Activated CD8-positive, alpha-beta memory T cell treated with anti-CD3 and anti-CD28 coated beads, Interleukin-2, amount 10 ng/mL, durations not matched to agents 7 days and 5 days (primary cell): Measurements from ENCODE around the gene ARL15. TPM values are rescaled to one million over a fixed set of nuclear protein-coding genes. Genes with fewer than 3 reads are reported as not detected.

Experiments used
- ATAC-seq: fragments of 150-1000 bp; cut with Tn5 transposase; one replicate; pipeline ENCODE4 v1.10.0; 2021; ENCODE audit warnings: moderate library complexity
- CTCF ChIA-PET: fragments of 350-600 bp; sonication (Branson Sonifier 250); formaldehyde crosslinking; loops from one replicate; lab custom pipeline; 2021; ENCODE audit warnings: antibody characterized with exemption; lab: Charles Lee
- DNase-seq: peaks from one replicate; pipeline ENCODE4 v3.0.0-alpha.2; 2020
- H3K27ac Mint-ChIP-seq: one replicate; pipeline ENCODE4 v1.8.0; 2021; ENCODE audit warnings: mild to moderate bottlenecking, mixed read lengths
- H3K27me3 Mint-ChIP-seq: one replicate; pipeline ENCODE4 v1.8.0; 2021; ENCODE audit warnings: mixed read lengths
- H3K36me3 Mint-ChIP-seq: one replicate; pipeline ENCODE4 v1.8.0; 2021; ENCODE audit warnings: mild to moderate bottlenecking, mixed read lengths
- H3K4me1 Mint-ChIP-seq: one replicate; pipeline ENCODE4 v1.8.0; 2021; ENCODE audit warnings: mixed read lengths
- H3K4me3 Mint-ChIP-seq: one replicate; pipeline ENCODE4 v1.8.0; 2021; ENCODE audit warnings: mild to moderate bottlenecking, moderate library complexity, mixed read lengths
- H3K9me3 Mint-ChIP-seq: one replicate; pipeline ENCODE4 v1.8.0; 2022; ENCODE audit warnings: low read depth, mixed read lengths
- total RNA-seq, 2 experiments: library from RNA; stranded (reverse); gene quantifications; one replicate each; pipeline ENCODE4 v1.2.3, GENCODE V29; 2021

The ARL15 gene
- total RNA-seq, 2 experiments from 2014 or later: 10.6 to 12.6 TPM

- CTCF ChIA-PET: no interaction called here
- Mint-ChIP-seq H3K4me3 (no peak overlapping the region), H3K4me1 (peaks cover under 1% of the 10 kb centered on the region), H3K27ac (no peak overlapping the region), H3K9me3 (no peaks in the 10 kb centered on the region), H3K27me3 (no peaks in the 10 kb centered on the region), H3K36me3 (no peaks in the 10 kb centered on the region)
- ATAC-seq (no peak), DNase-seq (no peak)
Observed at GRCh38 chr5:54272746-54273145, 37.6 kb downstream of the ARL15 start.

DNA sequence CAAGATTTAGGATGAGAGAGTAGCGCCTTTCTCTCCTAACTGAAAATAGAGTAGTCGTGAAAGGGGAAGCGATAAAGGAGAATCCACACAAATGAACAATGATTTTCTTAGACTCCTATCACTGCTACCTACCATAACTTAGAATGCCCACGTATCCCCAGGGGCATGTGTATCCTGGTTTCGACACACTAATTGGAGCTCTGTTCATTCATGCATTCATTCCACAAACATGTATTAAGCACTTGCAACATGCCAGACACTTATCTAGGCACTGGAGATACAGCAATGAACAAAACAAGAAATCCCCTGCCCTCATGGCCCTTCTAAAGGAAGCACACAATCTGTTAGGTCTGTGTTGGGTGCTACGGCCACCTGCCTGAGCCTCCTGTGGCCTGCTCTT, 40.0 kb downstream of the ARL15 start:
- Mint-ChIP-seq H3K36me3 (no peaks in the 10 kb centered on the region), H3K27ac (no peak overlapping the region), H3K9me3 (no peaks in the 10 kb centered on the region), H3K4me1 (no peaks in the 10 kb centered on the region), H3K4me3 (no peak overlapping the region), H3K27me3 (no peaks in the 10 kb centered on the region)
- ATAC-seq (no peak), DNase-seq (no peak)
- CTCF ChIA-PET: interaction anchor here (1.1 kb wide), 1 partner anchor 597 kb away, joined by 3 read pairs; no protein-coding TSS in a partner anchor

DNA sequence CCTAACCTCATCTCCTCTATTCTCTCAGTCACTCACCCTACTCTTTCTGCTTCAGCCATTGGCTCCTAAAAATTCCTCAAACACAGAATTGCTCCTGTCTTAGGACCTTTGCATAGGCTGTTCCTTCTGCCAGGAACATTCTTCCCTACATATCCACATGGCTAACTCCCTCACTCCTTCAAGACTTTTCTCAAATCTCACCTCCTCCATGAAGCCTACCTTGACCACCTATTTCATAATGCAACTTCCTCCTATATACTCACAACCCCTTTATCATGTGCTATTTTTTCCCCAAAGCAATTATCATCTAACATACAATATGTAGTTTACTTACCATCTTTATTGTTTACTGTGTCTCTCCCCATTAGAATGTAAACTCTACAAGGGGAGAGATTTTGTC, 45.8 kb downstream of the ARL15 start:
- H3K27ac Mint-ChIP-seq: no peak overlapping the region
- H3K27me3 Mint-ChIP-seq: no peaks in the 10 kb centered on the region
- H3K36me3 Mint-ChIP-seq: no peaks in the 10 kb centered on the region
- ATAC-seq (no peak), DNase-seq (no peak)
- no peak overlapping the region for H3K4me3 Mint-ChIP-seq
- no peaks in the 10 kb centered on the region for H3K4me1 Mint-ChIP-seq
- CTCF ChIA-PET: no interaction called here
- H3K9me3 Mint-ChIP-seq: no peaks in the 10 kb centered on the region

- no peak overlapping the region for H3K27ac Mint-ChIP-seq
- no peaks in the 10 kb centered on the region for H3K9me3 Mint-ChIP-seq
- no peaks in the 10 kb centered on the region for H3K4me1 Mint-ChIP-seq
- CTCF ChIA-PET: no interaction called here
- H3K27me3 Mint-ChIP-seq: no peaks in the 10 kb centered on the region
- DNase-seq: no peak
- ATAC-seq: no peak
- no peak overlapping the region for H3K4me3 Mint-ChIP-seq
- H3K36me3 Mint-ChIP-seq: no peaks in the 10 kb centered on the region
Observed at GRCh38 chr5:54263447-54263846, 46.9 kb downstream of the ARL15 start.

DNA sequence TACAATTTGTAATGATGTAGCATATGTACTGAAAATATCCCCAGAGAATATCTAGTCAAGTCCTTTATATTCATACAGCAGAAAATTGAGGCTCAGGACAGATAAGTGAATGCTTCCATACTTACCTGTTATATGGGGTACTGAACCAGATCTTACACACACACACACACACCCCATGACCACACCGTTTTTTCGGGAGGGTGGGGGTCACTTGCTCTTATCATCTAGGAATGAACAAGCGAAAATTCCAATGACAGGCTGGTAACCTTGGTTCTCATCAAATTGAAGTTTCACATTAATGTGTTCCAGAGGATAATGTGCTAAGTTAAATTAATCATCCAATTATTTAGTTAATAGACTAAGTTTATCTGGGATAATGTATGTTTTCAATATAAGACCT, 48.8 kb downstream of the ARL15 start:
- Mint-ChIP-seq H3K9me3 (no peaks in the 10 kb centered on the region), H3K36me3 (no peaks in the 10 kb centered on the region), H3K4me1 (peaks cover 9% of the 10 kb centered on the region), H3K27me3 (no peaks in the 10 kb centered on the region), H3K27ac (no peak overlapping the region), H3K4me3 (no peak overlapping the region)
- DNase-seq (no peak), ATAC-seq (no peak)
- CTCF ChIA-PET: no interaction called here

GRCh38 chr5:54259981-54260380, 50.4 kb downstream of the ARL15 start:
- H3K27me3 Mint-ChIP-seq: no peaks in the 10 kb centered on the region
- H3K4me1 Mint-ChIP-seq: peaks cover 10% of the 10 kb centered on the region
- no peaks in the 10 kb centered on the region for H3K9me3 Mint-ChIP-seq
- DNase-seq (no peak), ATAC-seq (no peak)
- no peak overlapping the region for H3K4me3 Mint-ChIP-seq
- H3K27ac Mint-ChIP-seq: no peak overlapping the region
- CTCF ChIA-PET: no interaction called here
- no peaks in the 10 kb centered on the region for H3K36me3 Mint-ChIP-seq

- H3K27ac Mint-ChIP-seq: no peak overlapping the region
- ATAC-seq: no peak
- no peaks in the 10 kb centered on the region for H3K9me3 Mint-ChIP-seq
- peaks cover 10% of the 10 kb centered on the region for H3K4me1 Mint-ChIP-seq
- no peak for DNase-seq
- CTCF ChIA-PET: no interaction called here
- no peak overlapping the region for H3K4me3 Mint-ChIP-seq
- no peaks in the 10 kb centered on the region for H3K27me3 Mint-ChIP-seq
- H3K36me3 Mint-ChIP-seq: no peaks in the 10 kb centered on the region
Observed at GRCh38 chr5:54259090-54259489, 51.3 kb downstream of the ARL15 start.

DNA sequence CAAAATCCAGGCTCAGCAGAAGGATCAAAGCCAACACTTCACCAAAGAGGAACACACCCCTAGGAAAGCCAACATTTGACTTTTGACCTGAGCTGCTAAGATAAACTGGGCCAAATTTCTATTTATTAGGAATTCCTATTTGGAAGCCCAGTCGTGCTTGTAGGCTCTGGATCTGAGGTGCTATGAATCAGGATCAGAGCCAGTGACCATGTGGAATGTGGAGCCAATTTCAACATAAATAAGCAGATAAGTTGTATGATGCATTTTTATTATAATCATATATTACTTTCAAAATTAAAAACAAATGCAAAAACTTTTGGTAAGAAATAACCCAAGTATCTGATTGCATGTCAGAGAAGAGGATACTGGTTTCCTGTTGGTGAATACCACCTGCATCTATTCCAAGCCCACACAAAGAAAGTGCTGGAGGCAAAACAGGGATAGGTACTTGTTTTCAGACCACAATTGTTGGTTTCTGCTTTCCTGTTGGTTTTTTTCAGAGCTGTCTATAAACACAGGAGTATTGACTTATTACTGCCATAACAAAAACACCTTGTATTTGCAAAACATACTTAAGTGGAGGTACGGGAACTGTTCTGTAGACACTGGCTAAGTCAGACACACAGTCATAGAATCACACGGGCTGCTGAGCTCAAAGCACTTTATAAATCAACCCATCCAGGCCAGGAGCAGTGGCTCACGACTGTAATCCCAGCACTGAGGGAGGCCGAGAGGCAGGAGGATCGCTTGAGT, 52.8 kb downstream of the ARL15 start:
- Mint-ChIP-seq H3K27ac (no peak overlapping the region), H3K36me3 (no peaks in the 10 kb centered on the region), H3K4me3 (no peak overlapping the region), H3K27me3 (no peaks in the 10 kb centered on the region), H3K9me3 (no peaks in the 10 kb centered on the region), H3K4me1 (peaks cover 10% of the 10 kb centered on the region)
- CTCF ChIA-PET: interaction anchor here (1.1 kb wide), 1 partner anchor 14 kb away, joined by 3 read pairs; no protein-coding TSS in a partner anchor
- ATAC-seq (no peak), DNase-seq (no peak)

GRCh38 chr5:54254482-54255198, 55.7 kb downstream of the ARL15 start:
- CTCF ChIA-PET: interaction anchor here (2.5 kb wide), 1 partner anchor 11 kb away, joined by 9 read pairs; no protein-coding TSS in a partner anchor
- Mint-ChIP-seq H3K27ac (no peak overlapping the region), H3K4me1 (peaks cover 10% of the 10 kb centered on the region), H3K36me3 (no peaks in the 10 kb centered on the region), H3K9me3 (no peaks in the 10 kb centered on the region), H3K4me3 (no peak overlapping the region), H3K27me3 (no peaks in the 10 kb centered on the region)
- ATAC-seq (no peak), DNase-seq (no peak)

- CTCF ChIA-PET: no interaction called here
- no peak overlapping the region for H3K4me3 Mint-ChIP-seq
- no peak for ATAC-seq
Observed at GRCh38 chr5:54251981-54252380, 58.4 kb downstream of the ARL15 start.

DNA sequence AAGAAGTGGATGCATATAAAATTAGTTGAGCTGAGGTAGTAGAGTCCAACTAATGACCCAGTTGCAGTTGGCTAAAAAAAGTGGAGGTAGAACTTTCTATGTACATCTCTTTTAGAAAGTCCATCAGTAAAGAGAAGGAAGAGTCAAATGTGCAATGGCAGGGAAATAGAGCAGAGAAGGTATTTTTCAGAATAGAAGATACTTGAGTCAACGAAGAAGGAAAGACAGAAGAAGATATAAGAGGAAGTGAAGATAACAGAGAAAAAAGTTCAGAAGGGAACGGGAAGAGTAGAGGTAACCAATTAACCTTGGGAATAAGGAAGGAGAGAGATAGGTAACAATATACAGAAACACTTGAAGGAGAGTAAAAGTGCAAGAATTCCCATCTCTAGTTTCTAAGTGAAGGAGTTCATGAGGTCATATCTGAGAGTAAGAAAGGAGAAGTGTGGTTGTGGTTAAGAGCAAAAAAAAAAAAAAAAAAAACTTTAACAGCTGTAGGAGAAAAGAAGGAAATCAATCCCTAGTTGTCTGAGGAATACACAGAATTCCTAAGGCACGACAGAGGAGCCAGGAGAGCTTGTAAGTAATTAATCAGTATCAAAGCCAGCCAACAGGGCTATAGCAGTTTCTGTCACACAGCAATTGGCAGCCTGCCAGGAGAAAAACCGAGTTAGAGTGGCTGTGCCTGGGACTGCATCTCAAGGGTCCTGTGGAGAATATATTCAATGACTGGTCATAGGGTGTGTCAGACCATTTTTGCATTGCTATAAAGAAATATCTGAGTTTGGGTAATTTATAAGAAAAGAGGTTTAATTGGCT, 61.0 kb downstream of the ARL15 start:
- Mint-ChIP-seq H3K4me3 (no peak overlapping the region), H3K9me3 (no peaks in the 10 kb centered on the region), H3K4me1 (no peaks in the 10 kb centered on the region), H3K27ac (no peak overlapping the region), H3K36me3 (no peaks in the 10 kb centered on the region), H3K27me3 (peaks cover 2% of the 10 kb centered on the region)
- CTCF ChIA-PET: no interaction called here
- no peak for DNase-seq
- ATAC-seq: no peak

More at GRCh38 chr5:54251981-54252380, 58.4 kb downstream of the ARL15 start:
- peaks cover 2% of the 10 kb centered on the region for H3K4me1 Mint-ChIP-seq
- no peaks in the 10 kb centered on the region for H3K27me3 Mint-ChIP-seq
- no peak for DNase-seq
- no peak overlapping the region for H3K27ac Mint-ChIP-seq
- no peaks in the 10 kb centered on the region for H3K36me3 Mint-ChIP-seq
- H3K9me3 Mint-ChIP-seq: no peaks in the 10 kb centered on the region

- H3K36me3 Mint-ChIP-seq: no peaks in the 10 kb centered on the region
- no peaks in the 10 kb centered on the region for H3K9me3 Mint-ChIP-seq
- no peak overlapping the region for H3K27ac Mint-ChIP-seq
- no peaks in the 10 kb centered on the region for H3K4me1 Mint-ChIP-seq
- CTCF ChIA-PET: interaction anchor here (0.6 to 1.4 kb wide), 4 partner anchors 13 to 172 kb away, joined by 3 to 5 read pairs (median 3); no protein-coding TSS in a partner anchor
- no peak for DNase-seq
- H3K27me3 Mint-ChIP-seq: peaks cover 2% of the 10 kb centered on the region
- H3K4me3 Mint-ChIP-seq: no peak overlapping the region
- no peak for ATAC-seq
Observed at GRCh38 chr5:54247226-54247625, 63.1 kb downstream of the ARL15 start.

DNA sequence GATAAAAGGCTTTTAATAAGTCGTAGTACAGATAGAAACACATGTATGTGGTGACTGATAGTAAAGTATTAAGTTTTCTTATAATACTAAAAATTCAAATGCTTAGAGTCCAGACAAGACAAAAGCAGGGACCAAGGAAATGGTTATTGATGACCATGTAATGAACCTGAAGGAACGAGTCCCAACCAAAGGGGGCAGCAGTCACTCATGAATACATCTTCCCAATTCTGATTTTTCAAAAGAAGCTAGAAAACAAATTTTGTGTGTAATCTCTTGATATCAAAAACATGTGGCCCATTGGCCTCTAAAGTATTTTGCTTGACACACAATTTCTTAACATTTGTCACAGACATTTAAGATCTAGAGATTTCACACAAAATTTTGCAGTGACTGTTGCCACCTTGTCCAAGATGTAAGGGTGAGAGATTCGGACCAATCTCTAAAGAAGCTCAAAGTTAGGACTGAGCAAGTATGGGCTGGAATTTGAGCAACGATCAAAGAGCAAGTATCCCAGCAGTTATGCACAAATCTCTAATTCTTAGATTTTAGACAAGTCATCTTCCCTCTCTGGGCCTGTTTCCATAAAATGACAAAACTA, 66.8 kb downstream of the ARL15 start:
- H3K9me3 Mint-ChIP-seq: no peaks in the 10 kb centered on the region
- no peak for DNase-seq
- CTCF ChIA-PET: interaction anchor here (0.6 to 2.1 kb wide), 19 partner anchors 9 to 860 kb away, joined by 3 to 23 read pairs (median 4); partner anchors contain the start of gene ARL15

More for the DNA sequence above, 66.8 kb downstream of the ARL15 start:
- Mint-ChIP-seq H3K4me1 (no peaks in the 10 kb centered on the region), H3K27me3 (peaks cover 2% of the 10 kb centered on the region), H3K4me3 (no peak overlapping the region), H3K27ac (no peak overlapping the region), H3K36me3 (no peaks in the 10 kb centered on the region)
- ATAC-seq: no peak
